OCI-LY3 (cell line): Measurements from ENCODE around the gene CHST4.

Source experiments
- CTCF ChIP-seq: fragments of 200-600, 300-600 bp; sonication (generic); IDR thresholded peaks from 2 replicates; pipeline ENCODE4 v1.5.1; 2014; ENCODE audit warnings: antibody characterized with exemption, low read length, low read depth
- EZH2phosphoT487 ChIP-seq: fragments of 200-600 bp; shearing (Covaris generic); IDR thresholded peaks from 2 replicates; pipeline ENCODE4 v1.6.1; 2018; ENCODE audit warnings: antibody characterized with exemption, mixed run types, low read depth

- TF ChIP-seq CTCF (no peak), EZH2phosphoT487 (no peak)
These were observed 12.9 kb upstream of the CHST4 start for GRCh38 chr16:71513302-71513701.
